Stomach (tissue), 9 donors: ENCODE data around the gene MEGF6. TPM values are rescaled to one million over a fixed set of nuclear protein-coding genes. Genes with fewer than 3 reads are reported as not detected.

ENCODE experiments used
- DNase-seq, 2 donors: peaks; one replicate each; pipeline versions ENCODE4 v3.0.0 to v3.0.0-alpha.2; 2013 to 2019
- H3K27ac ChIP-seq, 5 donors: fragments of 200-600 bp in 4 of 5; sonication (generic) in 4 of 5; one replicate each; pipeline ENCODE4 v1.5.1; 2013 to 2019; ENCODE audit warnings: mild to moderate bottlenecking in 1 of 5, moderate library complexity in 1 of 5
- H3K27me3 ChIP-seq, 3 donors: fragments of 200-600 bp; sonication (generic); one replicate each; pipeline ENCODE4 v1.5.1; 2017 to 2019; ENCODE audit warnings: mixed run types in 1 of 3
- H3K36me3 ChIP-seq, 4 donors: fragments of 200-600 bp; sonication (generic); 1 replicate in 3 of 4; 2 replicates in 1 of 4; pipeline ENCODE4 v1.5.1; 2016 to 2019
- H3K4me1 ChIP-seq, 4 donors: fragments of 200-600 bp; sonication (generic); one replicate each; pipeline ENCODE4 v1.5.1; 2016 to 2019
- H3K4me3 ChIP-seq, 4 donors: fragments of 200-600 bp; sonication (generic) in 3 of 4; one replicate each; pipeline ENCODE4 v1.5.1; 2016 to 2019; ENCODE audit warnings: mild to moderate bottlenecking in 1 of 4
- H3K9me3 ChIP-seq, 4 donors: fragments of 200-600 bp; sonication (generic); one replicate each; pipeline ENCODE4 v1.5.1; 2016 to 2019
- EP300 ChIP-seq: sonication (generic); formaldehyde crosslinking; IDR thresholded peaks from one replicate; pipeline ENCODE4 v1.6.1; 2017; ENCODE audit warnings: antibody characterized with exemption
- POLR2A ChIP-seq, 4 donors: fragments of 450-650 bp; IDR thresholded peaks; one replicate each; pipeline ENCODE4 v1.6.1; 2016; ENCODE audit warnings: antibody characterized with exemption in 4 of 4, control low read depth in 2 of 4, mild to moderate bottlenecking in 1 of 4, moderate library complexity in 1 of 4
- POLR2AphosphoS5 ChIP-seq, 3 donors: sonication (generic); formaldehyde crosslinking; IDR thresholded peaks; one replicate each; pipeline ENCODE4 v1.6.1; 2016; ENCODE audit warnings: antibody characterized with exemption in 3 of 3
- WGBS, 5 donors: extraction: QIAGEN DNeasy Blood & Tissue Kit in 3 of 5; methylation state at CpG; one replicate each; pipeline versions ENCODE4 v1.1.5 to v1.1.7; 2013 to 2018; 5-methylcytosine and 5-hydroxymethylcytosine counted together
- intact Hi-C: fragments of 100-400 bp; cut with DNase I; formaldehyde crosslinking; loops from one replicate; pipeline ENCODE4 v1.15.1; 2023; ENCODE audit warnings: low total_unique reads
- polyA plus RNA-seq, 3 donors: library from polyadenylated mRNA; stranded (reverse); fragments of 200-250 nt; gene quantifications; one replicate each; pipeline ENCODE4 v1.2.3, GENCODE V29; 2013
- total RNA-seq, 5 donors: library from RNA; depleted of rRNA; stranded (reverse); fragments of >200 nt; gene quantifications; one replicate each; pipeline versions ENCODE4 v1.1.0 to v1.2.3, GENCODE V29; 2014 to 2016
- TF ChIP-seq, protein P1 (sequence below), 7 experiments: fragments of 450-650 bp in 4 of 7; fragments of 200-600 bp in 3 of 7; sonication (generic) in 3 of 7; IDR thresholded peaks; one replicate each; pipeline ENCODE4 v1.5.1; 2016 to 2019; ENCODE audit warnings: antibody characterized with exemption in 7 of 7, control low read depth in 2 of 7, mild to moderate bottlenecking in 1 of 7
- donor health status: healthy with polysubstance abuse.
- donor health status: Bipolar disorder and iron deficiency.
- donor health status: healthy.

Gene MEGF6
- total and polyA plus RNA-seq, 8 donors: 2.6 to 57.2 (median 26.7) TPM

GRCh38 chr1:3560981-3561380 lies 50.3 kb downstream of the MEGF6 start:
- Histone ChIP-seq H3K4me3 (no peak overlapping the region), H3K27ac (peak overlapping the region in 1 of 5 donors; percentile 15), H3K4me1 (no peaks in the 10 kb centered on the region), H3K9me3 (no peaks in the 10 kb centered on the region), H3K27me3 (peaks cover 0 to 19% (median 0%) of the 10 kb centered on the region in 3 donors), H3K36me3 (no peaks in the 10 kb centered on the region)
- 83 to 92% (median 88%) methylated on average over 6 to 9 of the region's 9 CpGs for WGBS, 5 donors
- no peak for DNase-seq
- intact Hi-C loops: no loop called here
- TF ChIP-seq EP300: no peak
- no peak for TF ChIP-seq POLR2A (IDR thresholded peaks at IDR 0.05)
- no peak for TF ChIP-seq POLR2AphosphoS5 (IDR thresholded peaks at IDR 0.05)
- TF ChIP-seq, protein P1, sequence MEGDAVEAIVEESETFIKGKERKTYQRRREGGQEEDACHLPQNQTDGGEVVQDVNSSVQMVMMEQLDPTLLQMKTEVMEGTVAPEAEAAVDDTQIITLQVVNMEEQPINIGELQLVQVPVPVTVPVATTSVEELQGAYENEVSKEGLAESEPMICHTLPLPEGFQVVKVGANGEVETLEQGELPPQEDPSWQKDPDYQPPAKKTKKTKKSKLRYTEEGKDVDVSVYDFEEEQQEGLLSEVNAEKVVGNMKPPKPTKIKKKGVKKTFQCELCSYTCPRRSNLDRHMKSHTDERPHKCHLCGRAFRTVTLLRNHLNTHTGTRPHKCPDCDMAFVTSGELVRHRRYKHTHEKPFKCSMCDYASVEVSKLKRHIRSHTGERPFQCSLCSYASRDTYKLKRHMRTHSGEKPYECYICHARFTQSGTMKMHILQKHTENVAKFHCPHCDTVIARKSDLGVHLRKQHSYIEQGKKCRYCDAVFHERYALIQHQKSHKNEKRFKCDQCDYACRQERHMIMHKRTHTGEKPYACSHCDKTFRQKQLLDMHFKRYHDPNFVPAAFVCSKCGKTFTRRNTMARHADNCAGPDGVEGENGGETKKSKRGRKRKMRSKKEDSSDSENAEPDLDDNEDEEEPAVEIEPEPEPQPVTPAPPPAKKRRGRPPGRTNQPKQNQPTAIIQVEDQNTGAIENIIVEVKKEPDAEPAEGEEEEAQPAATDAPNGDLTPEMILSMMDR (IDR thresholded peaks at IDR 0.05): no peak

- no peak overlapping the region for H3K4me3 ChIP-seq
- TF ChIP-seq EP300 (no peak), POLR2AphosphoS5 (IDR thresholded peaks at IDR 0.05) (no peak), POLR2A (IDR thresholded peaks at IDR 0.05) (no peak)
- TF ChIP-seq, protein P1 (IDR thresholded peaks at IDR 0.05): no peak
- H3K9me3 ChIP-seq: no peaks in the 10 kb centered on the region
- intact Hi-C loops: no loop called here
- DNase-seq: peak in 1 of 2 donors; percentile 62
- peak overlapping the region in 1 of 5 donors; percentile 15 for H3K27ac ChIP-seq
- 69 to 76% (median 74%) methylated on average over 12 to 17 of the region's 17 CpGs for WGBS, 5 donors
- no peaks in the 10 kb centered on the region for H3K36me3 ChIP-seq
- peaks cover 0 to 6% (median 1%) of the 10 kb centered on the region in 4 donors for H3K4me1 ChIP-seq
- H3K27me3 ChIP-seq: peaks cover 0 to 12% (median 0%) of the 10 kb centered on the region in 3 donors
Observed at GRCh38 chr1:3560251-3560871, 50.9 kb downstream of the MEGF6 start.

GRCh38 chr1:3558036-3558726 lies 53.1 kb downstream of the MEGF6 start:
- intact Hi-C loops: no loop called here
- Histone ChIP-seq H3K4me1 (peaks cover 0 to 21% (median 12%) of the 10 kb centered on the region in 4 donors), H3K27me3 (no peaks in the 10 kb centered on the region), H3K27ac (no peak overlapping the region), H3K4me3 (no peak overlapping the region), H3K36me3 (no peaks in the 10 kb centered on the region), H3K9me3 (no peaks in the 10 kb centered on the region)
- TF ChIP-seq, protein P1 (IDR thresholded peaks at IDR 0.05): no peak
- TF ChIP-seq EP300: no peak
- no peak for TF ChIP-seq POLR2AphosphoS5 (IDR thresholded peaks at IDR 0.05)
- no peak for TF ChIP-seq POLR2A (IDR thresholded peaks at IDR 0.05)
- 72 to 86% (median 82%) methylated on average over 20 of the region's 20 CpGs for WGBS, 5 donors
- no peak for DNase-seq

- H3K36me3 ChIP-seq: no peaks in the 10 kb centered on the region
- 69 to 85% (median 84%) methylated on average over 6 to 18 of the region's 18 CpGs for WGBS, 5 donors
Observed at GRCh38 chr1:3557366-3557765, 53.9 kb downstream of the MEGF6 start.

More at GRCh38 chr1:3557366-3557765, 53.9 kb downstream of the MEGF6 start:
- H3K27me3 ChIP-seq: no peaks in the 10 kb centered on the region
- intact Hi-C loops: no loop called here
- no peaks in the 10 kb centered on the region for H3K9me3 ChIP-seq
- TF ChIP-seq EP300 (no peak), POLR2A (IDR thresholded peaks at IDR 0.05) (no peak), POLR2AphosphoS5 (IDR thresholded peaks at IDR 0.05) (no peak)
- TF ChIP-seq, protein P1 (IDR thresholded peaks at IDR 0.05): no peak
- no peak overlapping the region for H3K27ac ChIP-seq
- H3K4me1 ChIP-seq: peaks cover 0 to 26% (median 15%) of the 10 kb centered on the region in 4 donors
- H3K4me3 ChIP-seq: no peak overlapping the region
- no peak for DNase-seq
